HG02798 (cell line): ENCODE data around the gene MED19.
A peak's percentile ranks its signal among the peaks of the same experiment; 100 is the strongest.
"Not testable (repeated sequence)": the region's sequence is repeated elsewhere in the genome, so short reads cannot be mapped to it uniquely, and the experiment has no call there.

ENCODE experiments used
- ATAC-seq: cut with Tn5 transposase; IDR thresholded peaks from one replicate; pipeline ENCODE4 v1.9.1; 2021; ENCODE audit warnings: mild to moderate bottlenecking; ENCODE audit not compliant: unreplicated experiment, poor library complexity

Gene MED19

GRCh38 chr11:57711414-57712255 is at the start of gene MED19:
TSS of gene MED19 (minus strand) at chr11:57712215. CDS start at chr11:57712179, 36 bp downstream.
- ATAC-seq = peak; percentile 48

- ATAC-seq = no peak
Observed at GRCh38 chr11:57758174-57758573, 46.2 kb upstream of the MED19 start.

- no peak for ATAC-seq
Observed at GRCh38 chr11:57752954-57753353, 40.9 kb upstream of the MED19 start.

GRCh38 chr11:57751676-57752253 is 39.8 kb upstream of the MED19 start, which contains the start of gene BTBD18:
TSS of gene BTBD18 (minus strand) at chr11:57751819. CDS start at chr11:57751188, 631 bp downstream.
- ATAC-seq = peak; percentile 46

GRCh38 chr11:57751176-57751575 is 39.2 kb upstream of the MED19 start:
- no peak for ATAC-seq

- ATAC-seq = no peak
Observed at GRCh38 chr11:57746920-57747319, 34.9 kb upstream of the MED19 start.

- ATAC-seq = no peak
Observed at GRCh38 chr11:57745206-57745605, 33.2 kb upstream of the MED19 start.

- ATAC-seq = no peak
Observed at GRCh38 chr11:57744357-57744756, 32.3 kb upstream of the MED19 start.

GRCh38 chr11:57742087-57742452 is 30.1 kb upstream of the MED19 start:
- ATAC-seq = no peak

- peak; percentile 91 for ATAC-seq
Observed at GRCh38 chr11:57741132-57742086, 29.4 kb upstream of the MED19 start, which contains the start of gene SELENOH. TSS of gene SELENOH (plus strand) at chr11:57741491. CDS start at chr11:57741596, 105 bp downstream.

- peak; percentile 64 for ATAC-seq
Observed at GRCh38 chr11:57735619-57736298, 23.7 kb upstream of the MED19 start.

GRCh38 chr11:57732661-57733060 is 20.6 kb upstream of the MED19 start:
- no peak for ATAC-seq

- ATAC-seq = no peak
Observed at GRCh38 chr11:57729479-57729878, 17.5 kb upstream of the MED19 start.

GRCh38 chr11:57728829-57729228 is 16.8 kb upstream of the MED19 start:
- no peak for ATAC-seq

GRCh38 chr11:57727185-57727584 is 15.2 kb upstream of the MED19 start:
- ATAC-seq = no peak

GRCh38 chr11:57716726-57717125 is 4.7 kb upstream of the MED19 start:
- ATAC-seq = not testable (repeated sequence)

GRCh38 chr11:57713835-57714234 is 1.8 kb upstream of the MED19 start:
- ATAC-seq = no peak

GRCh38 chr11:57712256-57713150 is 488 bp upstream of the MED19 start, which contains the start of gene TMX2:
TSS of gene TMX2 (plus strand) at chr11:57712593. CDS start at chr11:57712619, 26 bp downstream.
- peak; percentile 96 for ATAC-seq
